ENCODE data around the gene LARGE1.

LARGE1 gene

DNA sequence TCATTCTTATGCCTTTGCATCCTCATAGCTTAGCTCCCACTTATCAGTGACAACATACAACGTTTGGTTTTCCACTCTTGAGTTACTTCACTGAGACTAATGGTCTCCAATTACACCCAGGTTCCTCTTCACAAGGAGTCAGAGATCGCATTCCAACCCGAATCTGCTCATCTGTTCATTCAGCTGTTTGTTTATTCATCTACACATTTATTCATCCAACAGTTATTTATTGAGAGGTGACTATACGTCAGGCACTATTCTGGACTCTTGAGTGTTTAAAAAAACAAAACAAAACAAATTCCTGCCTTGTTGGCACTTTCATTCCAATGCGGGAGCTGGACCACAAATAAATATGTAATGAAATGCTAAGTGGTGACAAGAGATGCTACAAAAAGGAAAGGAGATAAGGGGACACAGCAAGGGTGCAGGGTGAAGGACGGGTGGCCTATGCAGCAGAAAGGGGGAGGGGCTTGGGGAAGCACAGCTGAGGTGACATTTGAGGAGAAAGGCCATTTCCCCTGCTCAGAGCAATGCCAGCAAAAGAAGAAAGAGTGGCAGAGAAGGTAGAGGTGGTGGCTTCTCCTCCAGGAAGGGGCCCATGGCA lies 468.3 kb downstream of the LARGE1 start:
- DNase-seq = no peak

DNA sequence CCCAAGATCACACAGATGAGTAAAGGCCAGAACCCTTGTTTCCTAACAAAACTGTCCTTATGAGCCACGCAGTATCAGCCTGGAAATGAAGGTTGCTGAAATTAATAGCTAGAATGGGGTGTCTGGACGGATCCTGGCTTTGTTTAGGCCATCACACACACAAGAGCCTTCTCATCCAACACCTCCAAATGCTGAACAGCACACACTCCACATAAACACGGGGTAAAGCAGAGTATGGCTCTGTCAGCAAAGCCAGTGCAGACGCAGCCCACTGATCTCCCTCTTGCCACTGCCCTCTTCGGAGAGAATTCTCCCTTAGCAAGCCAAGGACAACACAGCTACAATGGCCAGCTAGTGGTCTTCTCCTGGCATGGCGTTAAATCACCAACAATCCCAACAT lies 469.5 kb downstream of the LARGE1 start:
- no peak for DNase-seq

DNA sequence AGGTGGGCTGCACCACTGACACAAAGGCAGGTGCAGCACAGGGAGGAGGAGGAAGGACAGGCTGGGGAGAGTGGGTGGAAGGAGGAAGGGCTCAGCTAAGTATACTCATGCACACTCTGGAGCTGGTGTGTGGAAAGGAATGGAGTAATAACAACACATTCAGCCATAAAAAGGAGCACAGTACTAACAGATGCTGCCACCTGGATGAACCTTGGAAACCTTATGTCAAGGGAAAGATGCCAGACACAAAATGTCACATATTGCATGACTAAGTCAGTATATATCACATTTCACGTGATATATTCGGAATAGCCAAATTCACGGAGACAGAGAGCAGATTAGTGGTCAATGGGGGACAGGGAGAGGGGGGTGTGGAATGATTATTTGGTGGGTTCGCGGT lies 472.5 kb downstream of the LARGE1 start:
- DNase-seq = no peak

DNA sequence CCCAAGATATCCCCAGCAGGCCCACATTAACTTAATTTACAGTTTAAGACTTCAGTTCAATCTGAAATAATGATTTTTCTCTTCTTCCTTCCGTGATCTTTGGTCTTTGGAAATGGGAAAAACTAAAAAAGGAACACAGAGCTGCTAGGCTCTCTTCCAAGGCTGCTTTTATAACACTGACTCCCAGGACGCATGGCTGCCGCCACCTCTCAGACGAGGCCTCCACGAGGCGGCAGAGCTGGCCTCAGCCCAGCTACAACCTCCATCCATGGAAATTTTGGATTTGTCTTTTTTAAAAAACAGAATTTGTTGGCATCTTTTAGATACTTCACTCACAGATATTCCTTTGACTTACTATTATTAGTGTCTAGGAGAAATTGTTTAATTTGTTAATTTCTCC lies 476.6 kb downstream of the LARGE1 start:
- DNase-seq = peak in 1 of 56 donors; percentile 2

DNA sequence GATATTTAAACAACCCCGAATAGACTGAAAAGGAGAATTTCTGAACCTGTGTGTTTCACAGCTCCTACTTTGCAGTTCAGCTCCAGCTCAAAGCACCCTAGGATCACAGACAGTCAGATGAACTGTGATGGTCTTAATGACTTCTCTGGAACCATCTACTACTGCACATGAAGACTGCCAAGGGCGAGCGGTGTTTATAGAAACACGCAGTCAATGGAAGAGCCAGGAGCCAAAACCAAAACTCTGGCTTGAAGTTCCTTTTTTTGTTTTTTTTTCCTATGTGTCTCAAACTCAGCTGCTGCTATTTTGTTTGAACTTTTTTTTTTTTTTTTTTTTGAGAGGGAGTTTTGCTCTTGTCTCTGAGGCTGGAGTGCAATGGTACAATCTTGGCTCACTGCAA lies 479.5 kb downstream of the LARGE1 start:
- DNase-seq = no peak

DNA sequence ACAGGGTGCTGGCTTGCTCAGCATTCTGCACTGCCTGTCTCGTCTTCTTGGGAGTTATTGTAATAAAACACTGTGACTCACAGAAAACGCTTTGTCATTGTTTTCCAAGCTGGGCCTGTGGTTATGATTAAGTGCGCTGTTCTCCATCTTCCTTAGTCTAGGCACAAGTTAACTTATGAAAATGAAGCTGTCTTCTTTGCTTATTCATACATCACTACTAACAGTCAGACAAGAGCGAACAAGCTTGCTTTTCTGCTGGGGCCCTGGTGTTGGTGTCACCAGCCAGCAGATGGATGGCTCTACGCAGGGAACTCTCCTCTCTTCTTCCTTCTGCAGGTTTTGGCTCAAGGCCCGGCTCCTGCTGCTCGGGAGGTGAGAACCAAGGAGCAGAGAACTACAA lies 482.0 kb downstream of the LARGE1 start:
- peak in 22 of 56 donors; percentile 1 to 62 (median 12) for DNase-seq

DNA sequence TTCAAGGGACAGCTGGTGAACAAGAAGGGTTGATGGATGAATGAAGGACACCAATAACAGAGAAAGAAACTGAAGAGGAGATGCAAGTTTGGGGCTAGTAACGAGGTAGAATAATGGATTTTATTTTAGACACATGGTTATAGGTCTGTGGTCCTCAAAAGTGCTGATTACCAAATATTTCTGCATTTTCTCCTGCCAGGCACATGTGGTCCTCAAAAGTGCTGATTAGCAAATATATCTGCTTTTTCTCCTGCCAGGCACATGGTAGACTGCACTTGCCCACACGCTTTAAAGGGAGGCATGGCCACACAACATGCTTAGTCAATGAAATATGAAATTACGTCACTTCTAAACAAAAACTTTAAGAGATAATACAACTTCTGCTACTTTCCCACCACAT lies 489.0 kb downstream of the LARGE1 start:
- DNase-seq = no peak

DNA sequence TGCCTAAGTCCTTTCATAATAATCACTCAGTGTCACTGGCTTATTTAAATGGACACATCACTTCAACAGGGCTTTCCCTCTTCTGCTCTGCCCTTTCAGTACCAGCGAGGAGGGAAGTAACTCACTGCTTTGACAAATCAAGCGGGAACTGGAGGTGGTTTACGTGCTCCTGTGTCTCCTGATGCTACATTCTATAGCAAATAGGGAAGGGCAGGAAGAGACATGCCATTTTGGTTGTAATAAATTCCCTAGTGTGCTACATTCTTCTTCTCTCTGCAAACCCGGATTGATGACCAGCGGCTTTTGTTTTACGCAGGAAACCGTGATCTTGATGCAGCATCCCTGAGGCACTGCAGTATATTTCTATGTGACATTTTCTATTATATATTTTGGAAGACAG lies 491.0 kb downstream of the LARGE1 start:
- DNase-seq = no peak

DNA sequence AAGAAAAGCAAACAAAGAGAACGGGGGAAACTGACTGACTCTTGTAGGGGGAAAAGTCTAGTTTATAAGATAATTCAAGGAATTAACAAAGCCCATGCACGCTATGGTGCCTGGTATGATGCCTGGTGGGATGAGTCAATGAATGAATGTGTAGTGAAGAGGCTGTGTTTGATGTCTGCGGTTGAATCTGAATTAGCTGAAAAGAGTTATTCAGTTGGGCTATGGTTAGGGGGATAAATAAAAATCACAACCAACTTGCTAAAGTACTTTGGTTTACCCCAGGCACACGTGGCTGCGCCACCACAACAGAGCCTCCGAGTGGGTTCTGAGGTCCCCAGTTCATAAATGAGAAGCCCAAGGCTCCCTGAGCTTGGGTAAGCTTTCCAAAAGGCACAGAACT lies 492.8 kb downstream of the LARGE1 start:
- DNase-seq = no peak

DNA sequence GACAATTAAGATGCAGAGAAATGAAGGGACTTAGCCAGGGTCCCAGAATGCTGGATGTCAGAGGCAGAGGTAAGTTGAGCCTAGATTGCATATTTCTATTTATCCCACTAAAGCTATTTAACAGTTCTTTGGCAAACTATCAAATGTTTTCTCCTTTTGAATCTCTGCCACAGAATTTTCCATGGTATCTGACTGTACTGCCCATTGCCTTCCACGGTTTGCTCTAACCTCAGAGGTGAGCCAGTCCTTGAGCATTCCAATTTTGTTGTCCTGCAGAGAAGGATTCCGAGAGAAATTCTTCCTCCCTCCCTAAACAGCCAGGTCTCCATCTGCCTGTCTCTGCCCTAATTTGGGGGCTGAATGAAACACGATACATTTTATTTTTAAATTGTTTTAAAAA lies 493.8 kb downstream of the LARGE1 start:
- DNase-seq = no peak

DNA sequence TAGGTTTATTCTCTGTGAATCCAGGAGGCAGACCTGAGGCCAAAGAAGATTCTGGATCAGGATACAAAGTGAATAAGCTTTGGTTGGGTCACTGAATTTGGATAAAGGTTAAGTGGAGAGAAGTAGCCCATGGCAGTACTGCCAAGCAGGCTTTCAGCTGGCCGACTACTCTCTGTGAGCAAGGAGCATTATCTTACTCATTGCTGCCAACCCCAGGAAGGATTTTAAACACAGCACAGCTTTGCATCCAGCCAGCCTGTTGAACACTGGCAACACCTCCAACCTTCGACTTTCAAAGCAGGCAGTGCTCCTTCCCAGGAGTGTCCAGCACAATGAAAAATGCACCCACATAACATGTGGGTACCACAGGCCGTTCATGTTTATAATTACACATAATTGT lies 498.4 kb downstream of the LARGE1 start:
- DNase-seq = no peak

DNA sequence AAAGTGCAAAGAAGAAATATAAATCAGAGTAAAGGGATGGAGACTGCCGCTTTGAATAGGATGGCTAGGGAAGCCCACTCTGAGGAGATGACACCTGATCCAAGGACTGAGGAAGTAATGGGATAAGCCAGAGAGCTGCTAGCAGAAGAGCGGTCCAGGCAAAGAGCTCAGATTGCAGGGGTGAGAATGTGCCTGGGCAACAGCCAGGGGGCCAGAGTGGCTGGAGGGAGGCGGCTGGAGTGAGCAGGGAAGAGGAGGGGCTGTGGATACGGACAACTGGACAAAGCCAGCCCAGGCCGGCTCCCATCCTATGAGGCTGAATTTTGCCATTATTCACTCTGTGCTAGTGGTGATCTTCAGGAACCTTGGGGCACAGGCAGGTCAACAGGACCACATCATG lies 501.8 kb downstream of the LARGE1 start:
- no peak for DNase-seq

DNA sequence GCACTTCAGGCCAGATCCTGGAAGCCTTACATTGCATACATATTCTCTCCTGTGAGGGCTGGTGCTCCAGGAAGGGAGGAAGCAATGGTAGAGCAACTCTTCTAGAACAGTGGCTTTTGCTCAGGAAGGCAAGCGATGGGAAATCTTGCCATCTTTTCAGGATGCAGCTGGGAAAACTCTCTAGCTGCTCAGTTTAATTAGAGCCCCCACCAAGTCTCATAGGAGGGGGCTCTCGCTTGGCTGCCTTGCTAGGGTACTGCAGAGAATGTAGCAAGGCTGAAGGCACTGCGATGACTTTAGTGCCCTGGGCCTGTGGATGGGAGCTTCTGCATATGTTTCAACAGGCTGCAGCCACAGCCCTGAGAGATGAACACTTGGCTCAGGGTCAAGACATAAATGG lies 504.9 kb downstream of the LARGE1 start:
- DNase-seq = no peak

DNA sequence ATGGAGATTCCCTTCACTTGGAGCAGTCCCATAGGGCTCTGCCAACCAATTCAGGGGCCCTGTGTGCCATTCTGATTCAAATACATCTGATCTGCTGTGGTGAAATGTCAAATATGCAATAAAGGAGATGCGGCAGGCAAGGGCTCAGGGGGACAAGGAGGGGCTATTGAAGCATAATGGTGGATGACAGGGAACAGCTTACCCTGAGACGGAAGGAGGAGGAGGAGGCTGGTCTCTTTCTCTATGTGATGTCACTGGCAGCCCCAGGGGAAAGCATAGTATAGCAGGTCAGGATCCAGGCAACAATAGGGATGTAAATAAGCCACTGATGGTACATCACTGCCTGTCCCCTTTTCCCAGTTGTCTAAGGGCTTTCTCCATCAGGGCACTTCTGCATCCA lies 511.2 kb downstream of the LARGE1 start:
- no peak for DNase-seq

DNA sequence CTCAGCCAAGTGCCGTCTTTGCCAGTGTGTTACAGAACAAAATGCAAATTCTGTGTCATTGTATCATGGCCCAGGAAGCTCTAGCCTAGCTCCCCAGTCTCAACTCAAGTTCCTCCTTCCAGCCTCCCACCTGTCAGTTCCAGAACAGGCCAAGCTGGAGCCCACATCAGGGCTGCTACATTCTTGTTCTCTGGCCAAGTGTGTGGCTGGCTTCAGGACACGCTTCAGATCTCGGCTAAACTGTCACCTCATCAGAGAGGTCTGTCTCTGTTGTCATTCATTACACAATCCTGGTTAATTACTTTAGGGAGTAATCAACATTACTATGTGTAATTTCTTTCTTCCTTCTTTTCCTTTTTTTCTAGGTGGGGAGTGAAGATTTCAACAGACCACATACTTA lies 515.1 kb downstream of the LARGE1 start:
- DNase-seq = no peak

DNA sequence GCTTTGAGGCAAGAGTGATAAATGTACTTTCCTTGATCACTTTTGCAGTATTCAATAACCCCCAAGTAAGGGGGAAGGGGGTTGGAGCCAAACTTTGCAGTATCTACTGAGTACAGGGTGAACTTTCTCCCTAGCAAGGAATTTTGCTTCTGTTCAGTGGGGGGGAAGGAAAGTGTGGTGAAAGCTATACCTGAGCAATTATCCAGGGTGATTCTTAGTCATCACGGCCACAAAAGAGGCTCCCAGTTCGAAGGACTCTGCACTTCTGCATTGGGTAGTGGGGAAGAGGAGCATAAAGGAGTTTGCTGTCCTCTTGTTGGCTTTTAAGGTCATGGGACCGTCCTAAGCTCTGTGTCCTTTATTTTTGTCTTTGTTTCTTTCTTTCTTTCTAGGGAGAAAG lies 515.6 kb downstream of the LARGE1 start:
- DNase-seq = no peak

DNA sequence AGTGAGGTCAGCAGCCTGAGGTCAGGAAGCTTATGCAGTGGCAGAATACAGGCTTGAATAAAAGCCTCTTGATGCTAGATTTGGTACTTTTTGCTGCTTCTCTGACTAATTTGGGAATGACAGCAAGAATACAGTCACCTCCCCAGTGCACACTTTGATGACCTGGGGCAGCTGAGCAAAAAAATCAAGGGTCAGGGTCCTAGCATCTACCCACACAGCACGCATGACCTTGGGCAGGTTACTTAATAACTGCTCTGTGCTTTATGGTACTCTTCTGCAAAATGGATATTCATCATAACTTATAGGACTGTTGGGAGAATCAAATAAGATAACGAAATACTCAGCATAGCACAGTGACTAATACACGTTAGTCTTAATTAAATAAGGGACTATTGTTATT lies 518.0 kb downstream of the LARGE1 start:
- DNase-seq = no peak

DNA sequence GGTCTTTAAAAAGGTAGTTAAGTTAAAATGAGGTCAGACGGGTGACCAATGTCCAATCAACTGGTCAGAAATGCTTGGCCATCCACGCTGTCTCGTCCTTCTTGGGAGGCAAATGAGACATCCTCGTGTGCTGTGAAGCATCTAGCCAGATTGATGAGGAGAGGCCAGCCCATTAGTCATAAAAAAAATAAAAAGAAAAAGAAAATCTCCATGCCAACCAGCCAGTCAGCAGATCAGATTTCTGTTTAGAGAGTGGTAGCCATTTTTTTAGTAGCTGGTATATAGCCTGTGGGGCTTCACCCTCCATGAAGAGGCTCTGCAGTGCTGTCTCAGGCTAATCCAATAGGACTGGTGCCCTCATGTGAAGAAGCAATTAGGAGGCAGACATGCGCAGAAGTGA lies 519.0 kb downstream of the LARGE1 start:
- no peak for DNase-seq

DNA sequence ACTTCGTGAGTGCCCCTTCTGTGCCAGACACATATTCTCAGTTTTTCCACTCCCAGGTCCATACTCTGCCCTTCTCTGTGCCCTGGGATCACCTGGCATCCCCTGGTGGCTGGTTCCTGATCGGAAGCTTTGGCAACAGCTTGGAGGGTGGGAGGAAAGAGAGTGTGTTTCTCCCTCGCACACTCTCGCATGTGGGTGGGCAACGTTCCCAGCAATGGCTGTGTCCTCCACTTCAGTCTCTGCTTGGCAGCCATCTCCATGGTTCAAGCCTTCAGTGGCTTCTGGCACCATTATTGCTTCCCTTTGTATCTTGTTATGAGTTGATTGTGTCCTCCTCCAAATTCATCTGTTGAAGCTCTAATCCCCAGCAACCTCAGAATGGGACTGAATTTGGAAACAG lies 519.4 kb downstream of the LARGE1 start:
- DNase-seq = peak in 9 of 56 donors; percentile 0 to 28 (median 5)

DNA sequence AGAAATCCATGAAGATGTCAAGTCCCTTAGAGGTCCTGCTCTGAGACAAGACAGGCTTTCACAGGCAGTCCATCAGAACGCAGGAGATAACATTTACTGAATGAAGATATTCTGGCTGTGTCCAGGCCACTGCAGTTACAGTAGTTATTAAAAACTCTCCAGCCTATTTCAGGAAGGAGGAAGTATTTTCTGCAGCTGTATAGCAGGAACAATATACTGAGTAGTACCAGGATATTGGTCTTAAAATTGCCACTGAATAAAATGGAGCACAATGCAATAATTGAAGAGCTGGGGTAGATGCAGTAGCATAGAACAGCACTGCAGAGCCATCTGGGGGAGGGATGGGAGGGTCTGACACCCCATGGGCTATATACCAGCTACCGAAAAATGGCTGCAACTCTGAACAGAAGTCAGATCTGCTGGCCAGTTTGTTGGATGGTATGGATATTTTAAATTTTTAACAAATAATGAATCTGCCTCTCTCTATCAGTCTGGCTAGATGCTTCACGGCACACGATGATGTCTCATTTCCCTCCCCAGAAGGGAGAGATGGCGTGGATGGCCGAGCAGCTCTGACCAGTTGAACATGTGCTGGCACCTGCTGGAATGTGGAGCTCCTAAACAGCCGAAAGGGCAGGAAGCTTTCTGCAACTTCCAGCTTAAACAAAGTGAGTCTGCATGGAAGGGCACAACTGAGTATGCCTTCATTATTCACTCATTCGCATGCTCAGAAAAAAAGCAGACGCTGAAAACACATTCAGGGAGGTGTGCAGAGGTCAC lies 520.0 kb downstream of the LARGE1 start:
- DNase-seq = no peak

DNA sequence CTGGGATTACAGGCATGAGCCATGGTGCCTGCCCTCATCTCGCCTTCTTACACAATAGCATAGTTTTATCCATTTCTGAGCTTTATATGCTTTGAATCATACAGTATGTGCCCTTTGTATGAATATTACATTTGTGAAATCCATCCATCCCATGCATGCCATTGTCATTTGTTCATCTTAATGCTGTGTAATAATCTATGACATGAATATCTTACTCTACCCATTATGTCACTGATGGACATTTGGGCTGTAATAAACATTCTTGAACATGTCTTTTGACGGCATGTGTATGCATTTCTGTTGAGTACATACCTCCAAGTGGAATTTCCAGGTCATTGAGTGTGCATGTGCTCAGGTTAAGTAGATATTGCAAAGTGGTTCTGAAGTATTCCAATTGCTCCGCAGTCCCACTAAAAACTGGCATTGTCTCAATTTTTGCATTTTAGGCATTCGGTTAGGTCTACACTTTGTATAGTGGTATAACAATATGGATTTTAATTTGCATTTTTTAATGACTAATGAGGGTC lies 522.8 kb downstream of the LARGE1 start:
- DNase-seq = no peak

DNA sequence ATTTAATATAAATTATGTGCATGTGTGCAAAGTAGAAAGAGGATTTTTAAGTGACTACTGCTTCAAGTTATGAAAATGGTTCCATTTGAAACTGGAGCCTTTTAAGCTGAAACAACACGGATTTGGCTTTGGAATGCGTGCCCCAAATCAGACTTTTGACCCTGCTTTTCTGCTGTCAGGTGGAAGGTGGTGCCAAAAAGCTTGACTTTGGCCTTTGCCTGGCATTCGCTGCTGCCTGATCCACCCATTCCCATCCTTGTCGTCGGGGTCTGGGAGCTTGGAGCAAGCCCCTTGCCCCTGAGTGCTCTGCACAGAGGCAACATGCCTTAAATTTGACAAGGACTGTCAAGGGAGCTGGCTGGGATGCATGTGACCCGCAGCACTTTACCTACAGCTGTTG lies 526.8 kb downstream of the LARGE1 start:
- DNase-seq = no peak

DNA sequence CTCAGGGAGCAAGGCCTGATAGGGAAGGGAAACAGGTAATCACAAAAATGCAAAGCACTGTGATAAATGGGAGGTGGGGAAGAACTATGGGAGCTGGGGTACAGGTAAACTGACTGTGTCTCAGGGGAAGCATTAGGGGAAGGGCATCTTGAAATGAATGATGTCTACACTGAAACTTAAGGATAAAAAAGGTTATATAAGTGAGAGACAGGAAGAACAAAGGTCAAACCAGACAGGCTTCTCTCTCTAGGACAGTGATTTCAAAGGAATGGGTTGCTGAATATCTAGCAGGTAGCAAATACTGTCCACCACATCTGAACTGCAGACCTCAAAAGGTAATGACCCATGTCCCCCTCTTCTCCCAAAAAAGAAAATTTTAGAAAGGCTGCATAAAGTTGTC lies 529.0 kb downstream of the LARGE1 start:
- DNase-seq = no peak

Measured in nucleus accumbens (tissue), 56 donors.